ENCODE data around the gene RCSD1.
"Not testable (repeated sequence)": the region's sequence is repeated elsewhere in the genome, so short reads cannot be mapped to it uniquely, and the experiment has no call there.

Gene RCSD1

DNA sequence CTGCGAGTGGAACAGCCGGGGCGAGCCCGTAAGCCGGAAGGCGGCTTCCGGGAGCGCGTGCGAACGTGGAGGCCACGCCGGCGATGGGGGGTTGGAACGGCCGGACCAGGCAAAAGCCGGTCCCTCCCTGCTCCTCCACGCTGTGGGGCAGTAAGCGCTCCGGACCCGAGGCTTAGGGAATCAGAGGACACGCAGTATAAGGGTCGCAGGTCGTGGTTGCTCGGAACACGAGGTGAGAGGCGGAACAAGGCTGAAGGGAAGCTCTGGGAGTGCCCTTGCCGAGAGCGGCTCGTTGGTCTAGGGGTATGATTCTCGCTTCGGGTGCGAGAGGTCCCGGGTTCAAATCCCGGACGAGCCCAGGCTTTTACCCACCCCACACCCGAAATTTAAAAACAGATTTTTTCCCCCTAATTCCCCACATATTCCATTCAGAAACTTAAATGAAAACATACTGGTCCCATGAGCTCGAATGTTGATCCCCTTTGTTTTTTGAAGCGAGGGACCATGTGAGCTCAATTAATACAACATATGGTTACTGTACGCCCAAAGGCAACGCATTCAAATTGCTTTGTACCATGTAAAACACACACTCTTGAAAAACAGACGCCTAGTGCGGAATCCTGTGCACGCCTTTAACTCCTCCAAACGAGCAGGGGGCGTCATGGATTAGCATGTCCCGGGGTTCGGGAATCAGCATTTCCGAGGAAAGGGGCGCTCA is 84.6 kb downstream of the RCSD1 start:
- peak; percentile 81 to 82 for DNase-seq (ENCODE audit: low read depth in 2 of 2)

DNA sequence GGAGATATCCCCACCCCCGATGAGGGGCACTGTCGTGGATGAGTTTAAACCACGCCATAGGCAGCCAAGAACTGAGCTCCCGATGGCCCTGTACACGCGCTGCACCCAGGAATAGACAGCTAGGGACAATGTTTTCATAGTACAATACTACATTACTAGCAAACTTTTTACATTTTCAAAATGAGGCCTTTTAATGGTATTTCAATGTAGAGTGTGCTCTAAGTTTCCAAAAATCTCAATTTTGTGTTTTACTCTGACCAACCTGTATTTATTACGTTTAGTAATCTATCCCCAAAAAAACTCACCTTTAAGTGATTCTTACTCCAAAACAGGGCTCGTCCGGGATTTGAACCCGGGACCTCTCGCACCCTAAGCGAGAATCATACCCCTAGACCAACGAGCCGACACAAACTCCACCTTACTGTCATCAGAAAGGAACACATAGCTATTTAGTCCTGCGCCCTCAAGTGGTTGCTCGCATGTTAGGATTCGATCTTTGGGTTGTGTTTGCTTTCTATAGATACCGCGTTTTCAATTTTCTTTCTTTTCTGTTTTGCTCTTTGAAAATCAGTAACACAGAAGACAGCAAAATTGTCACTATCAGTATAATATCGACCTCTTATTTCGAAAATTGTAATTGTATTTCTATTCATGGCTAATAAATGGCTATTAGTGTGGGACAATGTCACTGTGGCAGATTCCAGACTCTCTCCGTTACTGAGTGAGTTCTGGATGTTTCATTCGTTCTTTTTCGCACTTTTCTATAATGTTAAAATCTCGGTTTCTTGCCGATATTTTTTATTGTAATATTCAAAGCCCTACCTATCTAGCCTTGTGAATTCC is 85.3 kb downstream of the RCSD1 start:
- DNase-seq (ENCODE audit: low read depth in 2 of 2): peak; percentile 79 to 82

DNA sequence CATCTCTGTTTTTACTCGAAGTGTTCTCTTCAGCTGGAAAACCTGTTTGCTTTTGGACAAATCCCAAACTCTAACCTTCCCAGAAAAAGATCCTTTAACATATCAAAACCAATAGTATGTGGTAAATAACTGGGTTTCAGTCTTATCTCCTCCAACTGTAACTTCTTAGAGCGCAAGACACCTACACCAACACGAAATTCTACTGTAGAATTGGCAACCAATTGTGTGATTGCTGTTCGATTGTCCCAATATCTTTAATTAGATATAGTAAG is 85.9 kb downstream of the RCSD1 start:
- DNase-seq (ENCODE audit: low read depth in 2 of 2): no peak

DNA sequence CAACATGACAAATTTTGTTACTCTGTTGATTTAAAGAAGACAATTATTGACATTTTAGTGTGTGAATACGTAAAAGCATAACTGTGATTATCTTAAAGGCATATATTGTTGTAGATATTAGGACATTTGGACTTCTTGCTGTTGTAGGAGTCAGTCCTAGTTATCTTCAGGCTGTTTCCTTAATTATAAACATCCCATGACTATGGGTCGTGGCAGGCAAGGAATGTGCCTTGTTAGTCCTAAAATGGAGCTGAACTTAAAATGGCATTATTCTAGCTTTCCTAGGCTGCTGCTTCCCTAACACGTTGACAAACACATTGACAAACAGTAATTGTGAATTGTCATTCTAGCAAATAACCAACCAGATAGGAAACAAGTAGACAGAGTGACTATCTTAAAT is 87.3 kb downstream of the RCSD1 start:
- no peak for DNase-seq (ENCODE audit: low read depth in 2 of 2)

DNA sequence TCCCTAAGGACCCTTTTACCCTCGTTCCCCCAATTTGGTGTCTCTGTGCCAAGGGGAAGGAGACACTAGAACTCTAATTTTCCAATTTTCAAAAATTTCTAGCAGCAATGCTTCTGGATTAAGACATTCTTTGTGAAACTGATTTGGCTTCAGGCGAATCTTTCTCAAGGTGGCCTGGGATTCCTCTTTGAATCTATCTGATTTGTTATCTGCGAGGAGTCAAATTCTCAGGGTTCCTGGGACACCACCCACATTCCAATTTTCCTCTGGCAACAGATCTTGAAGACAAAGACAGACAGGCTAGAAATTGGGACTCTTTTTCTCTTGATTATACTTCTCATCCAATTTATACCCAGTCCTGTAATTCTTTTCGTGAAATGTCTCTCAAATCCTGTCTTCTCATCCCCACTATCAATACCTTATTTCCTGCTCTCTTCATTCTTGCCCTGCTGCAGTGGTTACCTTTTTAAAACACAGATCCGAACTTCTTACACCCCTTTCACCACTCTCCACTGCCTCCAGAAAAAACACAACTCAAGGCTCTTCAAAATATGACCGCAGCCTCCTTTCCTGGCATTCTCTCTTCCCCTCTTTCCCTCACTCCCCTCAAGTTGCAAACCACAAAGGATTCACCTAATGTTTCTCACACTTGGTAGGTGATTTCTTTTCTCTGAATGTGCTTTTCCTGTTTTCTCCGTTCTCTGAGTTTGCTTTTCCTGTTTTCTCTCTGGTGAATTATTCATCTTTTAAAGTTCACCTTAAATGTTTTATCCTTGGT is 89.1 kb downstream of the RCSD1 start:
- DNase-seq (ENCODE audit: low read depth in 2 of 2): no peak

DNA sequence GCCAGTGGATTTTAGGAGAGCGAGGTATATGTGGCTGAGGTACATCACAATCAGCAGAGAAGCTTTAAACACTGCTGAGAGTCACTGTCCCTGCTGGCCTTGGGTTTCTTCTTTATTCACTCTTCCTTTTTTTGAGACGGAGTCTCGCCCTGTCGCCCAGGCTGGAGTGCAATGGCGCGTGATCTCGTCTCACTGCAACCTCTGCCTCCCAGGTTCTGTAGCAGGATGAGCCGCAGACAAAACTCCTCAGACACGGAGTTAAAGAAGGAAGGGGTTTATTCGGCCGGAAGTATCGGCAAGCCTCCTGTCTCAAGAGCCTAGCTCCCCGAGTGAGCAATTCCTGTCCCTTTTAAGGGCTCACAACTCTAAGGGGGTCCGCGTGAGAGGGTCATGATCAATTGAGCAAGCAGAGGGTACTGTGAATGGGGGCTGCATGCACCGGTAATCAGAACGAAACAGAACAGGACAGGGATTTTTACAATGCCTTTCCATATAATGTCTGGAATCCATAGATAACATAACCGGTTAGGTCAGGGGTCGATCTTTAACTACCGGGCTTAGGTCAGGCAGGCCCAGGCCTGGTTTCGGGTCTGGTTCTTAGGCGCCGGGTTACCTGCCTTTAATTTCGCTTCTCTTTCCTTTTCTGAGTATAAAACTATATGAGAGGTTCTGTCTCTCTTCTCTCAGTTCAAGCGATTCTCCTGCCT is 89.8 kb downstream of the RCSD1 start:
- not testable (repeated sequence) for DNase-seq (ENCODE audit: low read depth in 2 of 2)

DNA sequence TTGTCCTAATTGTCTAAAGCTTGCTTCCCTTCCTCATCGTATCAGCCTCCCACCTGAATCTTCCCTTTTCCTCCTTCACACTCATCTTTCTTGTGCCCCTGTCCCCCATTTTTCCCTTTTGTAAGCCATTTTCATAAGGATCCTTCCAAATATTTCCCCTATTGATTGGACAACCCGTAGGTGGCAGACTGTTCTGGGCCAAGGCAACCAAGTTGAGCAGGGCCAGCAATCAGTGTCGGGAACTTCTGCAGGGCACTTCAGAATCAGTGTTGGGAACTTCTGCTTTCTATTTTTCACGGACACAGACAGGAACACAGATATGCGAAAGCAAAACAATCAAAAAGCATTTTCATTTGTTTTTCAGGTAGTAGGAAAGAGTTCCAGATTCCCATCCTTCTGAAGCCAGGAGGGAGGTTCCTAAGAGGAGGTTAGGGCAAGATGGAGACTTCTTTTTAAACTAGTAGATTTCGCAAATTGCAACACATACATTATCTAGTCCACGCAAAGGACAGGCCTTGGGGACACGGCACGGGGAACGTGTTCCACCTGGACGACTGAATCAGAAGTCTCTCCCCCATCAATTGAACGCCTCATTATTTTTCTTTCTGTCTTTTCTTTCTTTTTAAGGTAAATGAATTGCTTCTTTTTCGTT is 91.1 kb downstream of the RCSD1 start:
- DNase-seq (ENCODE audit: low read depth in 2 of 2): no peak

DNA sequence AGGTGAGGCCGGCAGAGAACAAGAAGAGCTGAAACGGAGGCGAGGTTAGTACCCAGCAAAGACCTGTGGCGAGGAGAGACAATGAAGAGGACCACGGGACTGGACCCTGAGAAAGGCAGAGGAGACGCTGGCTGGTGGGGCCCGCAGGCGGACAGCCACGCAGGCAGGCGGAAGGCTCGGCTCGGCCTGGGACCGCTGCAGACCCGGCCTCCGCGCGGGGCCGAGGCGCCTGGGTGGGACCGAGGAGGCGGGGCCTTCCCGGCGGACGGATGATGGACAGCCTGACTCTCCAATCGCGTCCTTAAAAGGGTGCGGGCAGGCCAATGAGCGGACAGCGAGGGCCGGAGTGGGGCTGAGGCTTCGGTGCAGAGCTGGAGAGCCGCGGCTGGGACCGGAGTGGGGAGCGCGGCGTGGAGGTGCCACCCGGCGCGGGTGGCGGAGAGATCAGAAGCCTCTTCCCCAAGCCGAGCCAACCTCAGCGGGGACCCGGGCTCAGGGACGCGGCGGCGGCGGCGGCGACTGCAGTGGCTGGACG is 91.7 kb downstream of the RCSD1 start, which contains the start of gene MPZL1:
Gene MPZL1 (plus strand): TSS at position 366 of the 535 bp plus-strand sequence. CDS start 170 bp downstream, outside the sequence.
- peak; percentile 87 to 92 for DNase-seq (ENCODE audit: low read depth in 2 of 2)

DNA sequence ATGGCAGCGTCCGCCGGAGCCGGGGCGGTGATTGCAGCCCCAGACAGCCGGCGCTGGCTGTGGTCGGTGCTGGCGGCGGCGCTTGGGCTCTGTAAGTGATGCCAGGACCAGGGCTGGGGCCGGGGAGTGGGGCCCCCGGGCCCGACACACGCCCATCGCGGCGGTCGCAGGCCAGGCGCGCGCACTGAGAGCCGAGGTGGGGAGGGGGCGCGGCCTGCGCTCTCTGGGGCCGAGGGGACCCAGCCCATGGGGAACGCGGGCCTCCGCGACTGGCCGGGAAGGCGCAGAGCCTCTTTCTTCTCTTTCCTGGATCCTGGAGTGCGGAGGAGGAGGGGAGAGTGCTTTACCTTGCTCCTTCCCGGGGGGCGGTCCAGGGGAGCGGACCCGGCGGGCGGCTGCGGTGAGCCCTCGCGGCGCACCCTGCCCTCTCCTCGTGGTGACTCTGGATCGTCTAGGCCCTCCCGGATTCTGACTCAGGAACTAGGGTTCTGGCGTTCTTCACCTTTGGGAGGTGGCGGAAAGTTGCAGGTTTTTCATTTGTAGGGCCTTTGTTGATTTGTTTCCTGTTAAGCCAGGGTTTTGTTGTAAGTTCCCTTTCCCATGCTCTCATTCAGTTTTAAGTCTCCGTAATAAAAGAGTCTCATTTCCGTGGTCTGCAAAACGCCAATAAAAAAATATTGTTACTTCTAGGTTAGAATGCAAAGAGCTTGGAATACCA is 92.3 kb downstream of the RCSD1 start:
- no peak for DNase-seq (ENCODE audit: low read depth in 2 of 2)

DNA sequence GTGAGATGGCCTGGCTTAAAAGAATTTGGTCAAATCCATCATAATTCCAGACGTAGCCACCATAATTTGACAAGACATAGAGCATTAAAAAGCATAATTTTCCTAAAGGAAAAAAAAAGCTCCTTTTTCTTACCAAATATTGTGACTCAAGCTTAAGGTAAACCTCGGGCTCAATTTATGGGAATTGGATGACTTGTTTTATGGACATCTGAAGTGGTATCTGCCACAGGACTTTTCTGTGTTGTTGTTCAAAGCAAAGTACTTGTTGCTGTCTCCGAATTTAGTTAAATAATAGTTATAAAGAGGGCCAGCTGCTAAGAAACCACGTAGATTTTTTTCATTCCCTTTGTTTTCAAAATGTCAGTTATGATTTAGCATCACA is 92.8 kb downstream of the RCSD1 start:
- no peak for DNase-seq (ENCODE audit: low read depth in 2 of 2)

DNA sequence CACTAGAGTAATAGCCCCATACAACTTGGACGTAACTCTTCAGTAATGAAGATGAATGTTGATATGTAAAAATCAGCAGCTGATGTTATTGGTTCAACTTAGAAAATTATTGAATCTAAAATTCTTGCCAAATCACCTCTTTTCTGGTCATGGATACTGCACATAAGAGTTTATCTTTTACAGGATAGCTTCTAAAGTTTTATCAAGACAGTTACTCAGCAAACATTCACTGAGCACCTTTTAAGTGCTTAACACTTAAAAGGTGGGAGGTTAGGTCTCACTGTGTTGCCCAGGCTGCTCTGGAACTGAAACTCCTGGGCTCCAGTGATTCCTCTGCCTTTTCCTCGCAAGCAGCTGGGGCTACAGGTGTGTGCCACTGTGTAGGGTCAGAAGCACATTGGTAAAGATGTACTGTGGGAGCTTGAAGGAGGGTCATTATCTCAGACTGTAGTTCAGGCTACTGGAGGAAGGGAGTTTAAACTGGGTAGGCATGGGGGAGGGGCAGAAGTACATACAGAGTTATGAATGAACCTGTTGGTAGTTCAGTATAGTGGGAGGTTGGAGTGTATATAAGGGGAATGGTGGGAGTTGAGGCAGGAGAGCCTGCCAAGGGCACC is 93.8 kb downstream of the RCSD1 start:
- no peak for DNase-seq (ENCODE audit: low read depth in 2 of 2)

DNA sequence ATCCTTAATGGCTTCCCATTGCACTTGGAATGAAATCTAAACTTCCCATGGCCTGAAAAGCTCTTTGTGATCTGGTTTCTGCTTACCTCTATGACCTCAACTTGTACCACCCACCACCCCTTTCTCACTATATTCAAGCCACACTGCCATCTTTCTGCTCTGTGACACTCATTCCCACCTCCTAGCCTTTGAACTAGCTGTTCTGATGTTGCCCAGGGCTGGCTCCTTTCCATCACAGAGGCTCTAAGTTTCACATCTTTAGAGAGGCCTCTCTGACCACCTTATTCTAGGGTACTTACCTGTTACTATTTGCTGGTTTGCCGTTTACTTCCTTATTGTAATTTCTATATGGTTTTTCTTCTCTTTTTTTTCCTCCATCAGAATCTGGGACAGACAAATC is 96.0 kb downstream of the RCSD1 start:
- DNase-seq (ENCODE audit: low read depth in 2 of 2): no peak

DNA sequence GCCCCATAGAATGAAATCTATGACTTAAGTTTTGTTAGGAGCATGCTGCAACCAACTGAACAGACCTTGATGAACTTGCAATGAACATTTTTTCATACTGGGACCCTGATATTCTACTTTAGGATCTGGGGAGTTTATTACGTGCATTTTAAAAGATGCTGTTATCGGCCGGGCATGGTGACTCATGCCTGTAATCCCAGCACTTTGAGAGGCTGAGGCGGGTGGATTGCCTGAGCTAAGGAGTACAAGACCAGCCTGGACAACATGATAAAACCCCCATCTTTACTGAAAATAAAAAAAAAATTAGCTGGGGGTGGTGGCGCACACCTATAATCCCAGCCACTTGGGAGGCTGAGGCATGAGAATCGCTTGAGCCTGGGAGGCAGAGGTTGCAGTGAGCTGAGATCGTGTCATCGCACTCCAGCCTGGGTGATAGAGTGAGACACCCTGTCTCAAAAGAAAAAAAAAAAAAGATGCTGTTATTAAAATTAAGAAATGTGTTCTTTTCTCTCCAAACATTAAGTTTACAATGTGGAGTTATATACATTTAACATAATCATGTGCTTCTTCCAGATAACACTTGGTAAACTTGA is 98.9 kb downstream of the RCSD1 start:
- no peak for DNase-seq (ENCODE audit: low read depth in 2 of 2)

DNA sequence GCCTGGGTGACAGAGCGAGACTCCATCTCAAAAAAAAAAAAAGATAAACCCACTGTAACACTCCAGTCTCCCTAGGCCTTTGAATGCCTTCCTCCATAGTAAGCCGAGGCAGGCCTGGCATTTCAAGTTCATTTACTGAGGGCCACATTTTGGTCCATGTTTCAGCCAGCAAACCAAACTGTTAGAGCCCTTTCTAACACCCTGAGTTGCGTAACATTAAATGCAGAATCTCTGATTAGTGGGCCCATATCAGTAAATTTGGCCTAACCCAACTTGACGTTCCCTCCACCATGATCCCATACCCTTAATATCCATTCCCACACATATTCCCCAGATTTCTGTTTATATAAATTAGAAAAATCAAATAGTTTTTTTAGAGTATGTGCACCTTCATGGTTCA is 104.2 kb downstream of the RCSD1 start:
- no peak for DNase-seq (ENCODE audit: low read depth in 2 of 2)

DNA sequence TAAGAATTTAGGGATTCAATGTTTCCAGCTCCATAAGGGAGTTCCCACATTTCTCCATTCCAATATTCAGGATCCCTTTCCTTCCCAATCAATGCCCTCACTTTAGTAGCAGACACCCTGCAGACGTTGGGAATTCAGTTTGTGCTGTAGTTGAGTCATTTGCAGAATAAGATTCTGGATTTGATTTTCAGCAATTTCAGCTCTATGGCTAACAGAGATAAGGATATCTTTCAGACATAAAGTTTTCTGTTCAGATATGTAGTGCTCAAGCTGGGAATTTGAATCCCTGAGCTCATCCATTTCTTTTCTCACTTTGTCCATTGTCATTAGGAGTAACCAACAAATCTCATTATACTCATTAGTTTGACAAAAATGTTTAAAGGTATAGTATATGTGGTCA is 104.8 kb downstream of the RCSD1 start:
- DNase-seq (ENCODE audit: low read depth in 2 of 2): no peak

DNA sequence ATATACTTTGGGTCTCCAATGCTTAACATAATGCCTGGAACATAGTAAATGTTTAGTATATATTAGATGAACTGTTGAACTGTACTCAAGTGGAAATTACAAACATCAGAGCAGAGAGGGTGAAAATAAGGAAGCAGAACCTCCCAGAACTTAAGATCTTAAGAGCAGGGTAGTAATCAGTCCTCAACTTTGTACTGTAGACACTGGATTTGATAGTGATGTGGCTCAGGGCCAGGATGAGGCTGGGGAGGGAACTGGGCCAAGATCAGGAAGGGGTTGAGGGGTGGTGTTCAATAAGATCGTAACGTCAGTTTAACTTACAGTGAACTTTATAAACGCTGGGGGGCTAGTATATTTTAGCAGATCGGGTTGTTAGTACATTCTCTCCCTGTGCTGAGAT is 107.1 kb downstream of the RCSD1 start:
- no peak for DNase-seq (ENCODE audit: low read depth in 2 of 2)

DNA sequence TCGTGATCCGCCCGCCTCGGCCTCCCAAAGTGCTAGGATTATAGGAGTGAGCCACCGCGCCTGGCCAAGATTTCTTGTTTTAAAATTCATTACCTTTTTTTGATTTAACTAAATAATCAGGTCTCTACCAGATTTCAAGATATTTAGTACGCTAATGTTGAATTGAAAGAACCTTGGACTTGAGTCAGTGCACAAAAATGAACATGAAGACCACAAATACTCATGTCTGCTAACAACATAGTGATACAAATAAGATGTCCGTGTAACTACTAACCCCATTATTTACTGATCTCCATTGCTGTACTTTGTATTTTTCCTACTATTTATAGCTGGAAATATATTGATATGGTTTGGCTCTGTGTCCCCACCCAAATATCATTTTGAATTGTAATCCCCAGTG is 108.1 kb downstream of the RCSD1 start:
- no peak for DNase-seq (ENCODE audit: low read depth in 2 of 2)

DNA sequence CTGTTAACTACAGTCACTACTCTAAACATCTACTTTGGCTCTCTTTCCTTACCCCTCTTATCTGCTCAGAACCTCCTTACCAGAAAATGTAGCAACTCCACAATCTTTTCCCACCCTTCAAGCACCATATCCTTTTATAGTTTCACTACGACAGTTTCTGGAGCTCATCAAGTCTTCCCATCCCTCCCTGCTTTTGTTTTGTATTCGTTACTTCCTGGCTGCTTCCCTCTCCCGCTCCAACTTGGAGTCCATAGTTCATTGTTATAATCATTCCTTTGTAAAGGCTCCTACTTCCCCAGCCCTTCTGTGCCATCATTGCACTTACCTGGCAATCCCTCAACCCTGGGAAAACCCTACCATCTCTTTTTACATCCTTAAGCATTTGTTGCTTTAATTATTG is 109.7 kb downstream of the RCSD1 start:
- no peak for DNase-seq (ENCODE audit: low read depth in 2 of 2)

DNA sequence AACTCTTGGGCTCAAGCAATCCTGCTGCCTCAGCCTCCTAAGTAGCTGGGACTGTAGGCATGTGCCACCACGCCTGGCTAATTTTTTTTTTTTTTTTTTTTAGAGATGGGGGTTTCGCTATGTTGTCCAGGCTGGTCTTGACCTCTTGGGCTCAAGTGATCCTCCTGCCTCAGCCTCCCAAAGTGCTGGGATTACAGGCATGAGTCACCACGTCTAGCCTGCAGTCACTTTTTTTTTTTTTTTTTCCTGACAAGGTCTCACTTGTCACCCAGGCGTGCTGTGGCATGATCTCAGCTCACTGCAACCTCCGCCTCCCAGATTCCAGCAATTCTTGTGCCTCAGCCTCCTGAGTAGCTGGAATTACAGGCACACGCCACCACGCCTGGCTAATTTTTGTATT is 111.1 kb downstream of the RCSD1 start:
- not testable (repeated sequence) for DNase-seq (ENCODE audit: low read depth in 2 of 2)

All from stimulated activated CD4-positive, alpha-beta T cell treated with anti-CD3 and anti-CD28 coated beads, Interleukin-15, amount 100 ng/mL, for 48 hours (primary cell).